Glutamatergic neuron (in vitro differentiated cells): ENCODE measurements around the gene ASB2. TPM values are rescaled to one million over a fixed set of nuclear protein-coding genes. Genes with fewer than 3 reads are reported as not detected.

Experiments
- DNase-seq: peaks from one replicate; pipeline ENCODE4 v3.0.0; 2022
- H3K27ac Mint-ChIP-seq: one replicate; pipeline ENCODE4 v1.8.0; 2020; ENCODE audit warnings: mild to moderate bottlenecking, mixed read lengths, inconsistent platforms; ENCODE audit not compliant: unreplicated experiment
- H3K27me3 Mint-ChIP-seq: one replicate; pipeline ENCODE4 v1.8.0; 2020; ENCODE audit warnings: mild to moderate bottlenecking, moderate library complexity, mixed read lengths, inconsistent platforms; ENCODE audit not compliant: unreplicated experiment
- H3K36me3 Mint-ChIP-seq: one replicate; pipeline ENCODE4 v1.8.0; 2020; ENCODE audit warnings: mild to moderate bottlenecking, mixed read lengths, inconsistent platforms; ENCODE audit not compliant: unreplicated experiment
- H3K4me1 Mint-ChIP-seq: one replicate; pipeline ENCODE4 v1.8.0; 2020; ENCODE audit warnings: mild to moderate bottlenecking, low read depth, mixed read lengths, inconsistent platforms; ENCODE audit not compliant: unreplicated experiment
- H3K4me3 Mint-ChIP-seq: one replicate; pipeline ENCODE4 v1.8.0; 2020; ENCODE audit warnings: mild to moderate bottlenecking, mixed read lengths, inconsistent platforms; ENCODE audit not compliant: unreplicated experiment
- H3K9me3 Mint-ChIP-seq: one replicate; pipeline ENCODE4 v1.8.0; 2020; ENCODE audit warnings: mild to moderate bottlenecking, moderate library complexity, mixed read lengths, inconsistent platforms; ENCODE audit not compliant: unreplicated experiment
- total RNA-seq: library from RNA; stranded (reverse); fragmentation: NEBNext Ultra II Directional; extraction: Animal tissue kit (Norgen Biotek cat#: 25700); gene quantifications from one replicate; pipeline ENCODE4 v1.2.1, GENCODE V29; 2021; ENCODE audit not compliant: unreplicated experiment
- TF ChIP-seq, protein P1 (sequence below): fragments of 200-600 bp; sonication (generic); IDR thresholded peaks from one replicate; pipeline ENCODE4 v1.5.0; 2021; ENCODE audit not compliant: partially characterized antibody, unreplicated experiment

The ASB2 gene
- total RNA-seq, 1 donor from 2014 or later = 16.6 TPM

DNA sequence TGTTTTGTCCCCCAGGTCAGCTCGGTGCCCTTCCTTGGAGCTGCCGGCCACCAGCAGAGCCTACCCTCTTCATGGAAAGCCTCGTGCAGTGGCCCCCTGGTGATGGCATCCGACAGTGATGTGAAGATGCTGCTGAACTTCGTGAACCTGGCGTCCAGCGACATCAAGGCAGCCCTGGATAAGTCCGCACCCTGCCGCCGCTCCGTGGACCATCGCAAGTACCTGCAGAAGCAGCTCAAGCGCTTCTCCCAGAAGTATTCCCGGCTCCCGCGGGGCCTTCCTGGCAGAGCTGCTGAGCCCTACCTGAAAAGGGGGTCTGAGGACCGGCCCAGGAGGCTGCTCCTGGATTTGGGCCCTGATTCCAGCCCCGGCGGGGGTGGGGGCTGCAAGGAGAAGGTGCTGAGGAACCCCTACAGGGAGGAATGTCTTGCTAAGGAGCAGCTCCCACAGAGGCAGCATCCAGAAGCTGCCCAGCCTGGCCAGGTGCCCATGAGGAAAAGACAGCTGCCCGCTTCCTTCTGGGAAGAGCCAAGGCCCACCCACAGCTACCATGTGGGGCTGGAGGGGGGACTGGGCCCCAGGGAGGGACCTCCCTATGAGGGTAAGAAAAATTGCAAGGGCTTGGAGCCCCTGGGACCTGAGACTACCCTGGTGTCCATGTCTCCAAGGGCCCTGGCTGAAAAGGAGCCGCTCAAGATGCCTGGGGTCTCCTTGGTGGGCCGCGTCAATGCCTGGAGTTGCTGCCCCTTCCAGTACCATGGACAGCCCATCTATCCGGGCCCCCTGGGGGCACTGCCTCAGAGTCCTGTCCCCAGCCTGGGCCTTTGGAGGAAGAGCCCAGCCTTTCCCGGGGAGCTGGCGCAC is 48.0 kb downstream of the ASB2 start:
- Mint-ChIP-seq H3K4me3 (no peak overlapping the region), H3K27me3 (peaks cover 5% of the 10 kb centered on the region), H3K27ac (no peak overlapping the region), H3K36me3 (no peaks in the 10 kb centered on the region), H3K4me1 (peaks cover 4% of the 10 kb centered on the region), H3K9me3 (peaks cover 3% of the 10 kb centered on the region)
- TF ChIP-seq, protein P1, sequence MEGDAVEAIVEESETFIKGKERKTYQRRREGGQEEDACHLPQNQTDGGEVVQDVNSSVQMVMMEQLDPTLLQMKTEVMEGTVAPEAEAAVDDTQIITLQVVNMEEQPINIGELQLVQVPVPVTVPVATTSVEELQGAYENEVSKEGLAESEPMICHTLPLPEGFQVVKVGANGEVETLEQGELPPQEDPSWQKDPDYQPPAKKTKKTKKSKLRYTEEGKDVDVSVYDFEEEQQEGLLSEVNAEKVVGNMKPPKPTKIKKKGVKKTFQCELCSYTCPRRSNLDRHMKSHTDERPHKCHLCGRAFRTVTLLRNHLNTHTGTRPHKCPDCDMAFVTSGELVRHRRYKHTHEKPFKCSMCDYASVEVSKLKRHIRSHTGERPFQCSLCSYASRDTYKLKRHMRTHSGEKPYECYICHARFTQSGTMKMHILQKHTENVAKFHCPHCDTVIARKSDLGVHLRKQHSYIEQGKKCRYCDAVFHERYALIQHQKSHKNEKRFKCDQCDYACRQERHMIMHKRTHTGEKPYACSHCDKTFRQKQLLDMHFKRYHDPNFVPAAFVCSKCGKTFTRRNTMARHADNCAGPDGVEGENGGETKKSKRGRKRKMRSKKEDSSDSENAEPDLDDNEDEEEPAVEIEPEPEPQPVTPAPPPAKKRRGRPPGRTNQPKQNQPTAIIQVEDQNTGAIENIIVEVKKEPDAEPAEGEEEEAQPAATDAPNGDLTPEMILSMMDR = no peak
- DNase-seq = no peak

DNA sequence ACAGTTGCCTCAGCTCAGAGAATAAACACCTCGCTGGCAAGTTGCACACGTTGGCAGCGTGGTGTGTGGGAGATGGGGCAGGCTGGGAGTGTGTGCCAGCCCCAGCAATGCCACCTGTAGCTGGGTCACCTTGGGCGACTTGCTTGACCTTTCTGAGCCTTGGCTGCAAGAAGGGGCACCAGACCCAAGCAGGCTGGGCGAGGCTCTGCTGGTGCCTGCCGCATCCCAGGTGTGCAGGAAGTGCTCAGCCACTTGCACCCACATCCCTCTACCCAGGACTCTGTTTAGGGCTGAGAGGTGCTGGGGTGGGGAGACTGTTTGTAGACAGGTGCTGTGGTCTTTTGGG is 48.6 kb downstream of the ASB2 start:
- Mint-ChIP-seq H3K4me3 (no peak overlapping the region), H3K4me1 (peaks cover 4% of the 10 kb centered on the region), H3K9me3 (peaks cover 3% of the 10 kb centered on the region), H3K27me3 (peaks cover 5% of the 10 kb centered on the region), H3K36me3 (no peaks in the 10 kb centered on the region), H3K27ac (no peak overlapping the region)
- DNase-seq = no peak
- TF ChIP-seq, protein P1 = no peak

DNA sequence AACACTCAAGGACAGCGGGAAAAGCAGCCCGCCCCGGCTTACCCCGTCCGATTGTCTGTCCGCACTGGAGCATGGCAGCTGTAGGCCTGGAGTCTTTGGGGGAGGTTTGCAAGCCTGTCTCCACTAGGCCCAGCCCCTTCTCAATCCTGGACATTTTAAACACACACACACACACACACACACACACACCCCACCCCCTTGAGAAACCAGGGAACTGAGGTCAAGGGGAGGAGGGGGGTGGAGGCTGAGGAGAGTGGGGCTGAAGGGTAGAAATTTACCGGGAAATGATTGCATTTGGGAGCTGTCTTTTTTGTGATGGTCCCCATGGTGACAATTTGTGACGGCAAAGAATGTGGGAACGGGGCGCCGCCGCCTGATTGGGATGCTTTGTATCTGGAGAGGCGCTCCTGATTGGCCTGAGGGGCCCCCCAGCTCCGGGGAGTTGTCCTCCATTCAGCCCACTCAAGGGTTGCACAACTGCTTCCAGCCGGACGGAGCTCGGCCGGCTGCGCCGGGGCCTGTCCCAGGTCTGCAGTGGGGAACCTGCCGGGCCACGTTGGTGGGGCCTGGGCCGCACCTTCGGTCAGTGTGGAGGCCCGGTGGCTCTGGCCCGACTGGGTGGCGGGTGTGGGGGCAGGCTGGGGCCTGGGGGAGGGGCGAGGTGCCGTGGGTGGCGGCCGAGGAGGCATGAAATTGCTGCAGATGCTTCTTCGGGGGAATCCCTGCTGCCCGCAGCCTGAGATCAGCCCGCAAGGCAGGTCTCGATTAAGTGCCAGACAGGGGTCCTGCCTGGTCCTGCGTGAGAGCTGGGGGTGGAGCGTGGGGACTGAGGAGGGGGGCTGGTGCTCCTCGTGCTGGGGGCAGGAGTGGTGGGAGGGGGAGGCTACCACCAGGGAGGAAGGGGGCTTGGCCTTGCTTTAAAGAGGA is 49.2 kb downstream of the ASB2 start, which contains the start of gene FAM181A:
TSS of gene FAM181A (plus strand) at position 472 of the 927 bp plus-strand sequence. CDS start 942 bp downstream, outside the sequence.
- Mint-ChIP-seq H3K4me3 (no peak within 1 kb of the TSS), H3K4me1 (peaks cover 4% of the 10 kb centered on the region), H3K36me3 (no peaks in the 10 kb centered on the region), H3K27ac (no peak within 1 kb of the TSS), H3K9me3 (peaks cover 3% of the 10 kb centered on the region), H3K27me3 (peaks cover 5% of the 10 kb centered on the region)
- peak; percentile 37 for DNase-seq
- TF ChIP-seq, protein P1 = no peak

DNA sequence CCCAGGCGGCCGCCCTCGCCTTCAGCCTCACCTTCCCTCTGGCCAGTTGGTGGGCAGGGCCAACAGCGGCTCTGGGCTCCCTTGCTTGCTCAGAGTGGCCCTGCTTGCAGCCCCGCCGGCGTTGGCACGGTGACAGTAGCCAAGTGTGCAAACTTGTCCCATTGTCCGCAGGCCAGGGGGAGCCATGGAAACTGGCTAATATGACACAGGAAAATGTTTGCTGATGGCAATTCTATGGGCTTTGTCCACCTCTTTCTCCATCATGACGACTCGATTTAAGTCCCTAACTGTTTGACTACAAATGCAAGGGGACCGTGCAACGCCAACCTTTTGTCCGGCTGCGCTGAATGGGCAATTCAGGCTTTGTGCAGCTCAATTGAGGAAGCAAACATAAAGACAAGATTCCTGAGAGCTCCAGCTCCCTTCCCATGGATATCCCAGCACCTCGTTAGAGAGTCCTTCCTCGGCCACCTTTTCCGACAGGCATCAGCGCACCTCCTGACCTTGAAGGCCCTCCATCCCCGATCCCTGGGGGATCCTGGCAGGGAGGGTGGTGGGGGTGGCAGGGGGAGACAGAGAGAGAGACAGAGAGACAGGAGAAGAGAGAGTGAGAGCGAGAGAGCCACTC is 50.0 kb downstream of the ASB2 start:
- Mint-ChIP-seq H3K27me3 (no peaks in the 10 kb centered on the region), H3K4me3 (no peak overlapping the region), H3K36me3 (no peaks in the 10 kb centered on the region), H3K27ac (no peak overlapping the region), H3K9me3 (peaks cover 3% of the 10 kb centered on the region), H3K4me1 (no peaks in the 10 kb centered on the region)
- TF ChIP-seq, protein P1 = no peak
- no peak for DNase-seq
